ENCODE results near the gene DCAF8L2. TPM values are rescaled to one million over a fixed set of nuclear protein-coding genes. Genes with fewer than 3 reads are reported as not detected.

The DCAF8L2 gene
- total and polyA plus RNA-seq, 10 of the 15 experiments (the other 5 are each of a cell fraction or from before 2014, with no cell fraction given): not detected

GRCh38 chrX:27633328-27633727 is 43.2 kb downstream of the DCAF8L2 start:
- in situ Hi-C loops (cut with MboI) (no loop called here), intact Hi-C loops (cut with micrococcal nuclease; ENCODE audit: unreplicated experiment) (no loop called here)
- H4K20me1 ChIP-seq (ENCODE audit: control insufficient read depth, insufficient read depth): no peaks in the 10 kb centered on the region
- H3K9ac ChIP-seq (ENCODE audit: control insufficient read depth, insufficient read depth, low read length): no peak overlapping the region
- H3K79me2 ChIP-seq (ENCODE audit: control insufficient read depth, insufficient read depth, low read length): no peaks in the 10 kb centered on the region
- H2AFZ ChIP-seq (ENCODE audit: control insufficient read depth, low read depth, low read length): no peak overlapping the region
- no peaks in the 10 kb centered on the region for H3K36me3 ChIP-seq (ENCODE audit: control insufficient read depth in 2 of 2, insufficient read depth in 2 of 2, low read length in 1 of 2)
- FAIRE-seq (no peak), DNase-seq (ENCODE audit: low read depth, low spot score) (no peak), ATAC-seq (no peak)
- no peaks in the 10 kb centered on the region for H3K4me1 ChIP-seq (ENCODE audit: control insufficient read depth, insufficient read depth, low read length)
- ChIA-PET CTCF (interaction anchor here (1.7 kb wide), 1 partner anchor 13 kb away, joined by 7 read pairs; no protein-coding TSS in a partner anchor), RAD21 (ENCODE audit: unreplicated experiment) (no interaction called here), SMC1A (ENCODE audit: uncharacterized antibody, unreplicated experiment) (interaction anchor here (1.1 kb wide), 1 partner anchor 19 kb away, joined by 3 read pairs; no protein-coding TSS in a partner anchor), POLR2A (no interaction called here)
- no peaks in the 10 kb centered on the region for H3K27me3 ChIP-seq (replicated peaks in 1 of 2; ENCODE audit: control insufficient read depth in 2 of 2, insufficient read depth in 2 of 2, low read length in 1 of 2)
- no peak overlapping the region for H3K4me2 ChIP-seq (ENCODE audit: control insufficient read depth, insufficient read depth)
- WGBS (ENCODE audit: insufficient coverage, insufficient replicate concordance, low lambda C conversion rate, missing lambda C conversion rate): 15% methylated on average over 3 of the region's 3 CpGs
- H3K4me3 ChIP-seq: no peak overlapping the region
- no TSS peak for BruUV-seq (replicated peaks)
- H3K9me3 ChIP-seq (replicated peaks; ENCODE audit: control insufficient read depth, insufficient read depth, low read length): no peaks in the 10 kb centered on the region
- TF ChIP-seq FOXK2 (IDR thresholded peaks at IDR 0.05) (no peak), SREBF1 (IDR thresholded peaks at IDR 0.05; ENCODE audit: low read length) (no peak), SPI1 (IDR thresholded peaks at IDR 0.05; ENCODE audit: borderline replicate concordance, insufficient read depth, low read depth, low read length) (no peak), CREM (IDR thresholded peaks at IDR 0.05; ENCODE audit: low read depth) (no peak), ZSCAN29 (IDR thresholded peaks at IDR 0.05) (no peak), ZNF217 (IDR thresholded peaks at IDR 0.05) (no peak), TARDBP (IDR thresholded peaks at IDR 0.05; ENCODE audit: borderline replicate concordance) (no peak), BMI1 (IDR thresholded peaks at IDR 0.05; ENCODE audit: borderline replicate concordance) (no peak), MTA3 (IDR thresholded peaks at IDR 0.05; ENCODE audit: borderline replicate concordance, low read length) (no peak), PBX3 (IDR thresholded peaks at IDR 0.05; ENCODE audit: insufficient replicate concordance, low read depth, low read length) (no peak), SRF (IDR thresholded peaks at IDR 0.05; ENCODE audit: low read depth in 2 of 2, low read length in 2 of 2) (no peak), RAD51 (IDR thresholded peaks at IDR 0.05) (no peak), MLLT1 (IDR thresholded peaks at IDR 0.05) (no peak), MAX (IDR thresholded peaks at IDR 0.05; ENCODE audit: low read depth, low read length) (no peak), SMAD5 (IDR thresholded peaks at IDR 0.05; ENCODE audit: low read depth) (no peak), NR2C2 (IDR thresholded peaks at IDR 0.05; ENCODE audit: borderline replicate concordance, control insufficient read depth, insufficient read length, low read depth) (no peak)
- no peak overlapping the region for H3K27ac ChIP-seq (ENCODE audit: control insufficient read depth, insufficient read depth)

All from GM12878 (cell line).